ENCODE data around the gene NBDY.
"Not testable (repeated sequence)": the region's sequence is repeated elsewhere in the genome, so short reads cannot be mapped to it uniquely, and the experiment has no call there.

NBDY gene

GRCh38 chrX:56729152-56729850 lies at the start of gene NBDY:
Gene NBDY (plus strand): TSS chrX:56729243. CDS start chrX:56729354, 111 bp downstream.
- DNase-seq (ENCODE audit: low read depth in 2 of 2) = peak; percentile 3 to 12

- not testable (repeated sequence) for DNase-seq (ENCODE audit: low read depth in 2 of 2)
These were observed 24.5 kb upstream of the NBDY start for GRCh38 chrX:56704530-56704929.

DNA sequence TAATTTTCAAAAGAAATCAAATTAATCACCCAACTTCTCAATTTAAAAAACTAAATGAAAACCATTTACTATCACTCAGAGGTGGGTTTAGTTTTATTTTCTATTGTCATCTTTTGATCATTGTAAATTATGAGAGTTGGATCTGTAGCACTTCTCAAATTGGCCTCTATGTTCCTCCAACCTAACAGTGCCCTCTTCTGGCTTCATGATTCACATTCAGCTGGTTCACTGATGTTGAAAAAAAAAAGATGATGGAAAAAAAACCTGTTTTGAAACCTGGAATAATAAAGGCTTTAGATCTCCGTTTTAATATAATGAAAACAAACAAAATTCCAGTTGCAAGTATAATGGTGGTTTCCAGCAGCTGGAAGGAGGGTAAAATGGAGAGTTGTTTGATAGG lies 2.4 kb upstream of the NBDY start:
- no peak for DNase-seq (ENCODE audit: low read depth in 2 of 2)

- no peak for DNase-seq (ENCODE audit: low read depth in 2 of 2)
These were observed 1.5 kb upstream of the NBDY start for GRCh38 chrX:56727531-56727930.

GRCh38 chrX:56728321-56728720 lies 722 bp upstream of the NBDY start:
- no peak for DNase-seq (ENCODE audit: low read depth in 2 of 2)

DNA sequence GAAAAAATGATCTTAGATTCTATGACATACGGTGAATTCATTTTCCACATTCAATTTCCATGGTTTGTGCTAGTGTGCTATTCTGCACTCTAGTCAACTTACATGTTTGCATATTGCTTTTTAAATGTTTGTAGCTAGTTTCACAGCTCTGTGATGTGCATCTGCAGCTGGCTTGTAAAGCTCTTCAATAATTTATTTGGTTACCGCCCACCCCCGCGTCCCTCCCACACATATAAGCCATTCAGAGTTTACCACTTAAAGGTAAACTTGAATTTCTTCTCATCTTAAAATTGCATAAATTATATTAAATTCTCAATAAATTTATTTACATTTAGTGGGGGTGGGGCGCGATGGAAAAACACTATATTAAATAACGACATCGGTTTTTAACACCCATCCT lies 291 bp upstream of the NBDY start:
- DNase-seq (ENCODE audit: low read depth in 2 of 2) = peak in 1 of 2 donors; percentile 4

GRCh38 chrX:56733459-56734046 lies 4.5 kb downstream of the NBDY start:
- peak; percentile 15 to 38 for DNase-seq (ENCODE audit: low read depth in 2 of 2)

GRCh38 chrX:56736219-56736618 lies 7.2 kb downstream of the NBDY start:
- DNase-seq (ENCODE audit: low read depth in 2 of 2) = no peak

- no peak for DNase-seq (ENCODE audit: low read depth in 2 of 2)
These were observed 9.6 kb downstream of the NBDY start for GRCh38 chrX:56738670-56739069.

GRCh38 chrX:56744996-56745395 lies 16.0 kb downstream of the NBDY start:
- DNase-seq (ENCODE audit: low read depth in 2 of 2) = no peak

- no peak for DNase-seq (ENCODE audit: low read depth in 2 of 2)
These were observed 18.0 kb downstream of the NBDY start for GRCh38 chrX:56746996-56747395.

DNA sequence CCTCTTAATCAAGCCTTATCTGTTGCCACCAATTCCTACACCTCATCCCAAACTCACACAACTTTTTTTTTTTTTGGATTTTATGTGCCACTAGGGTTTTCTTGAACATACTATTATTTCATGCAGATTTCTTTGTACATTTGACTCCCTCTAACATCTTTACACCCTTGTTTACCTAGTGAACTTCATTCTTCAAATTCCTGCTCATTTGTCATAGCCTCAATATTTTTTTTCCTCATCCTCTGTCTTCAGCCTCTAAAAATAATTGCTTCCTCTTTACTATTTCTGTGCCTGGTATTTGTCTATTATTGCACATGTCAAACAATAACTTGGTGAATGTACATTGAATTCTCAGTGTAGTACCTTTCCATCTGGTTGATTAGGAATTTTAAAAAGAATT lies 22.0 kb downstream of the NBDY start:
- DNase-seq (ENCODE audit: low read depth in 2 of 2) = no peak

GRCh38 chrX:56757327-56757726 lies 28.3 kb downstream of the NBDY start:
- no peak for DNase-seq (ENCODE audit: low read depth in 2 of 2)

GRCh38 chrX:56758456-56758855 lies 29.4 kb downstream of the NBDY start:
- no peak for DNase-seq (ENCODE audit: low read depth in 2 of 2)

DNA sequence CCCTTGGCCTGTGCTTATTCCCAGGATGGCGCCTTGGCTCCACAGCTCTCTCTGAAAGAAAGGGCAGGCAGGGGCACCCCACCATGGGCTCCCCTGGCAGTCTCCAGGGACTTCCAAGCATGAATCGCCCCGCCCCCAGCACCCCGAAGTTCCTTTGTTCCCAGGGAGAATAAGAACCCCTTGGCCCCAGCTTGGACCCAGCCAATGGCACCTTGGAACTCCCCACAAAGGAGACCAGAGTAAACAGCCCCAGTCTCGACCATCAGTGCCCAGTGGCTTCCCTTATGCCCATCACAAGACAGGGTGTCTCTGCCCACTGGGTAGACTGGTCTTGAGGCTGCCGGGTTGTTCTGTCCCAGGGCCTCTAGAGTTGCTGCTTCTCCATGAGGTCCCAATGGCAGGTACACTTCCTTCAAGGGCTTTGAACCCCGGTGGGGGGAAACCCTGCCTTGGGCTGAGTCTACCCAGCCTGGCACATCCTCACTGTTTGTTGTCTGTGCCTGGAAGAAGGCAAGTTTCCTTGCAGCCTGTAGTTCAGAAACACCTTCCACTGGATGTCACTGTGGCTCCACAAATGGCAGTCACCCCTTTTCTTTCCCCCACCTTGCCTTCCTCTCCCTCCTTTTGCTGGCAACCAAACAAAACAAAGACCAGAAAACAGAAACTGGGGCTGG lies 30.8 kb downstream of the NBDY start:
- no peak for DNase-seq (ENCODE audit: low read depth in 2 of 2)

- not testable (repeated sequence) for DNase-seq (ENCODE audit: low read depth in 2 of 2)
These were observed 31.5 kb downstream of the NBDY start for GRCh38 chrX:56760410-56761124.

- DNase-seq (ENCODE audit: low read depth in 2 of 2) = no peak
These were observed 32.1 kb downstream of the NBDY start for GRCh38 chrX:56761167-56761566.

DNA sequence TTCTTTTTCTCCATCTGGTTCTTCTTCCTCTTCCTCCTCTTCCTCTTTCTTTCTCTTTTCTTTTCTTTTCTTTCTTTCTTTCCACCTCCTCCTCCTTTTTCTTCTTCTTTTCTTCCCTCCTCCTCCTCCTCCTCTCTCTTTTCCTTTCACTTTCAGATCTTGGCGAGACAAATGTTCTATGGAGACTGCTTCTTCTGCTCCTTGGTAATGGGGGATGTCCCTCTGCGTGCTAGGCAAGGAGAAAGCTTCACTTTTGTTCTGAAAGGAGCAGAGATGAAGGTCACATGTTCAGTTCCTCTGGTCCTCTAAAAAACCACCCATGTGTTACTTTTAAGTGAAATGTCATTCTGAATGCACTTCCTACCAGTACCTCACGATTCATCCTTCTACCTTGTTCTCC lies 33.2 kb downstream of the NBDY start:
- no peak for DNase-seq (ENCODE audit: low read depth in 2 of 2)

DNA sequence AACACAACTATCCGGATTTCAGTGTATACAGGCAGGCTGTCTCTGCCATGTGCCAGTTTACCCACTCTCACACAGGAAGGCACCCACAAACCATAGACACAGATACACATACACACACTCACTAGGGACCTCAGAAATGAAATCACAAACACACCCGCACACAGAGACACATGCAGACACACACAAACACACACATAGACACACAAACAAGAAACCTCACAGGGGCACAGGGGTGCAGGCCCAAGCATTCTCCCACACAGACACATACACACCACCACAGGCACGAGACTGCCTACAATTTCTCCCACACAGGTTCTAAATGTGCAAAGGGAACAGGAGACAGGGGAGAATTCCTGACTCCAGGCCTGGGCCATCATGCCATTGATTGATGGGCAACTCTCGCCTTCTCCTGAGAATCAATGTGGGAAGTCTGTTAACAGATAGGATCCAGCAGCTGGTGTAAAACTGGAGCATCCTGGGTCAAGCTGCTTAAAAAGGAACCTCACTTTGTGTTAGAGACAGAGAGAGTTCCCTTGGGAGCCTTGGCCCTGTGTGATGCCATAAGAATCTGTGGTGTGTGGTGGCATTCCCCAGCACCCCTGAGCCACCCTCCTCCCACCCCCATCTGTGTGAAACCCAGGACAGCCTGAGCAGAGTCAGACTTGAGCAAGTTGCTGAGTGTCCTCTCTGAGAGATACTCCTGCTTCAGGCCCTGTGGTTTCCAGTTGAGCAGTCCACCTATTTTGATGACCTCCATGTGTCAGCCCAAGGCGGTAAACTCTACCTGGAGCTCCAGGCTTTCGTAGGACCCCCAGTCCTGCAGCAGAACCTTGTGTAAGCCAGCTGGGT lies 33.9 kb downstream of the NBDY start:
- DNase-seq (ENCODE audit: low read depth in 2 of 2) = no peak

- DNase-seq (ENCODE audit: low read depth in 2 of 2) = no peak
These were observed 34.6 kb downstream of the NBDY start for GRCh38 chrX:56763556-56764152.

Data from stimulated activated CD4-positive, alpha-beta T cell treated with anti-CD3 and anti-CD28 coated beads, Interleukin-4, amount 100 ng/mL, for 48 hours (primary cell).